Caco-2 (cell line): ENCODE measurements around the gene FIGLA. TPM values are rescaled to one million over a fixed set of nuclear protein-coding genes. Genes with fewer than 3 reads are reported as not detected.

Experiments used
- BruUV-seq: library from RNA; stranded (reverse); fragments of 400-500 nt; replicated peaks from 2 replicates; lab custom pipeline; 2021; lab: Mats Ljungman, UMichigan
- CTCF ChIA-PET: fragments of 300-600 bp; sonication (Branson Sonifier 250); formaldehyde crosslinking; loops from one replicate; lab custom pipeline; 2022; ENCODE audit warnings: antibody characterized with exemption; lab: Charles Lee
- POLR2A ChIA-PET: fragments of 300-600 bp; sonication (Branson Sonifier 250); formaldehyde crosslinking; loops from one replicate; lab custom pipeline; 2022; ENCODE audit warnings: antibody characterized with exemption; lab: Charles Lee
- DNase-seq, 2 experiments: peaks; one replicate each; pipeline versions ENCODE4 v3.0.0 to v3.0.0-alpha.2; 2020 to 2022
- H3K27me3 ChIP-seq: replicated peaks from 2 replicates; pipeline ENCODE4 v1.6.0; 2011; ENCODE audit warnings: low read length; ENCODE audit not compliant: control insufficient read depth, insufficient read depth
- H3K36me3 ChIP-seq: 2 replicates; pipeline ENCODE4 v1.5.1; 2011; ENCODE audit warnings: low read length; ENCODE audit not compliant: control insufficient read depth, insufficient read depth
- H3K4me1 ChIP-seq: fragments of 250-450 bp; sonication (Bioruptor Pico); 2 replicates; pipeline ENCODE4 v1.5.1; 2020; ENCODE audit warnings: mild to moderate bottlenecking
- H3K4me3 ChIP-seq: 2 replicates; pipeline ENCODE4 v1.5.1; 2011; ENCODE audit warnings: low read depth, mild to moderate bottlenecking, control low read depth, low read length
- H3K9me3 ChIP-seq: fragments of 250-450 bp; sonication (Bioruptor Pico); 2 replicates; pipeline ENCODE4 v1.5.1; 2020; ENCODE audit warnings: mild to moderate bottlenecking, moderate library complexity
- H3K27ac Mint-ChIP-seq: one replicate; pipeline ENCODE4 v1.8.0; 2022; ENCODE audit warnings: mixed read lengths; ENCODE audit not compliant: unreplicated experiment
- H3K27me3 Mint-ChIP-seq: one replicate; pipeline ENCODE4 v1.8.0; 2022; ENCODE audit warnings: mixed read lengths; ENCODE audit not compliant: insufficient read depth, unreplicated experiment
- H3K36me3 Mint-ChIP-seq: one replicate; pipeline ENCODE4 v1.8.0; 2022; ENCODE audit warnings: mild to moderate bottlenecking, mixed read lengths; ENCODE audit not compliant: insufficient read depth, unreplicated experiment
- H3K4me1 Mint-ChIP-seq: one replicate; pipeline ENCODE4 v1.8.0; 2022; ENCODE audit warnings: low read depth, mixed read lengths; ENCODE audit not compliant: unreplicated experiment
- H3K4me3 Mint-ChIP-seq: one replicate; pipeline ENCODE4 v1.8.0; 2022; ENCODE audit warnings: mild to moderate bottlenecking, moderate library complexity, mixed read lengths; ENCODE audit not compliant: unreplicated experiment
- H3K9me3 Mint-ChIP-seq: one replicate; pipeline ENCODE4 v1.8.0; 2022; ENCODE audit warnings: mixed read lengths; ENCODE audit not compliant: unreplicated experiment
- intact Hi-C: fragments of 100-400 bp; cut with micrococcal nuclease; formaldehyde crosslinking; loops from one replicate; pipeline ENCODE4 v1.10.0; 2022; ENCODE audit not compliant: unreplicated experiment
- total RNA-seq: library from RNA; stranded (reverse); gene quantifications from 2 replicates; pipeline ENCODE4 v1.2.3, GENCODE V29; 2022
- TF ChIP-seq, protein P1 (sequence below), 2 experiments: fragments of 200-600 bp in 1 of 2; IDR thresholded peaks; 1 replicate in 1 of 2; 2 replicates in 1 of 2; pipeline versions ENCODE4 v1.5.1 to v1.8.0; 2011 to 2022; ENCODE audit warnings: antibody characterized with exemption in 1 of 2, control low read depth in 1 of 2, inconsistent platforms in 1 of 2, low read depth in 1 of 2, low read length in 1 of 2, mild to moderate bottlenecking in 1 of 2, moderate library complexity in 1 of 2; ENCODE audit not compliant: insufficient read depth in 1 of 2, severe bottlenecking in 1 of 2, unreplicated experiment in 1 of 2

The FIGLA gene
- total RNA-seq, 1 experiment from 2014 or later = not detected

DNA sequence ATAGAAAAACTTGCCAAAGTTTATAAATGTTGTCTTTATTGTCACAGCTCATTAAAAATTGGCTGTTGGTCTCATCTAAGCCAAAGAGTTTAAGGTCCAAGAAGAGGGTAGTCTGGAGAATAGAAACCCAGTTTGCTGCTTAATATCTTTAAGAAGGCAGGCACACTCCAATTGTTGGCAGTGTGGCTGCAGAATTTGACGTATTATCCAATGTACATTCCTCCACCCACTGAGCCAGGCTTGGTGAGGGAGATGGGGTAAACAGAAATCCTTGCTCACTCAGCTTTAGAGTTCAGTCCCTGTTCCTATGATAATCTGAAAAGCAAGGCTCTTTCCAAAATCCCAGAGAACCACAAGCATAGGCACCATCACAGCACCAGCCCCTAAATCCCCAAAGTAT, 11.8 kb downstream of the FIGLA start:
- H3K27me3 Mint-ChIP-seq = peaks cover 28% of the 10 kb centered on the region
- H3K4me3 ChIP-seq = no peak overlapping the region
- H3K36me3 Mint-ChIP-seq = no peaks in the 10 kb centered on the region
- peaks cover 7% of the 10 kb centered on the region for H3K9me3 Mint-ChIP-seq
- no peaks in the 10 kb centered on the region for H3K4me1 Mint-ChIP-seq
- ChIA-PET CTCF (no interaction called here), POLR2A (no interaction called here)
- peaks cover 1% of the 10 kb centered on the region; the same call in 1 of the 2 replicates for H3K27me3 ChIP-seq
- H3K36me3 ChIP-seq = no peaks in the 10 kb centered on the region
- no TSS peak for BruUV-seq
- TF ChIP-seq, protein P1, sequence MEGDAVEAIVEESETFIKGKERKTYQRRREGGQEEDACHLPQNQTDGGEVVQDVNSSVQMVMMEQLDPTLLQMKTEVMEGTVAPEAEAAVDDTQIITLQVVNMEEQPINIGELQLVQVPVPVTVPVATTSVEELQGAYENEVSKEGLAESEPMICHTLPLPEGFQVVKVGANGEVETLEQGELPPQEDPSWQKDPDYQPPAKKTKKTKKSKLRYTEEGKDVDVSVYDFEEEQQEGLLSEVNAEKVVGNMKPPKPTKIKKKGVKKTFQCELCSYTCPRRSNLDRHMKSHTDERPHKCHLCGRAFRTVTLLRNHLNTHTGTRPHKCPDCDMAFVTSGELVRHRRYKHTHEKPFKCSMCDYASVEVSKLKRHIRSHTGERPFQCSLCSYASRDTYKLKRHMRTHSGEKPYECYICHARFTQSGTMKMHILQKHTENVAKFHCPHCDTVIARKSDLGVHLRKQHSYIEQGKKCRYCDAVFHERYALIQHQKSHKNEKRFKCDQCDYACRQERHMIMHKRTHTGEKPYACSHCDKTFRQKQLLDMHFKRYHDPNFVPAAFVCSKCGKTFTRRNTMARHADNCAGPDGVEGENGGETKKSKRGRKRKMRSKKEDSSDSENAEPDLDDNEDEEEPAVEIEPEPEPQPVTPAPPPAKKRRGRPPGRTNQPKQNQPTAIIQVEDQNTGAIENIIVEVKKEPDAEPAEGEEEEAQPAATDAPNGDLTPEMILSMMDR (IDR thresholded peaks at IDR 0.05; ENCODE audit: insufficient read depth in 1 of 2, low read depth in 1 of 2, low read length in 1 of 2, severe bottlenecking in 1 of 2, unreplicated experiment in 1 of 2) = no peak
- no peak overlapping the region for H3K27ac Mint-ChIP-seq
- no peak for DNase-seq
- no peaks in the 10 kb centered on the region for H3K9me3 ChIP-seq
- intact Hi-C loops = no loop called here
- H3K4me3 Mint-ChIP-seq = no peak overlapping the region
- H3K4me1 ChIP-seq = no peaks in the 10 kb centered on the region

DNA sequence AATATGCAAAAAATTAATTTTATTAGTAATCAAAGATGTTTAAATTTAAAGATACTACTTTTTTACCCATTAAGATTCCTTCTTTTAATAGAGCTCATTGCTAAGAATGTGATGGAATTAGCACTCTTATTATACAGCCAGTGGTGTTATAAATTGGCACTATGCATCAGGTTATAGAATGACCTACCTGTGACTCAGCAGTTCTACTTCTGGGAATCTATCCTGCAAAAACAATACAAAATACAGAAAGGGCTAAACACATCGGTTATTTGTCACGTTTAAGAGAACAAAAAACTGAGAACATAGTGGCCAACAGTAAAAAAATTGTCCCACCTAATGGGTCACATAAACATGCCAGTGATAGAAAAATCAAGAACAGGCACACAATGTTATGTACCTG, 13.0 kb downstream of the FIGLA start:
- H3K4me1 ChIP-seq = no peaks in the 10 kb centered on the region
- H3K27me3 ChIP-seq = peaks cover 1% of the 10 kb centered on the region; the same call in 1 of the 2 replicates
- no peaks in the 10 kb centered on the region for H3K36me3 ChIP-seq
- H3K4me3 ChIP-seq = no peak overlapping the region
- CTCF ChIA-PET = no interaction called here
- POLR2A ChIA-PET = no interaction called here
- intact Hi-C loops = no loop called here
- no peaks in the 10 kb centered on the region for H3K9me3 ChIP-seq
- Mint-ChIP-seq H3K27me3 (peaks cover 29% of the 10 kb centered on the region), H3K4me1 (no peaks in the 10 kb centered on the region), H3K36me3 (no peaks in the 10 kb centered on the region), H3K9me3 (peaks cover 7% of the 10 kb centered on the region), H3K4me3 (no peak overlapping the region), H3K27ac (no peak overlapping the region)
- BruUV-seq = no TSS peak
- DNase-seq = no peak
- TF ChIP-seq, protein P1 (IDR thresholded peaks at IDR 0.05; ENCODE audit: insufficient read depth in 1 of 2, low read depth in 1 of 2, low read length in 1 of 2, severe bottlenecking in 1 of 2, unreplicated experiment in 1 of 2) = no peak

DNA sequence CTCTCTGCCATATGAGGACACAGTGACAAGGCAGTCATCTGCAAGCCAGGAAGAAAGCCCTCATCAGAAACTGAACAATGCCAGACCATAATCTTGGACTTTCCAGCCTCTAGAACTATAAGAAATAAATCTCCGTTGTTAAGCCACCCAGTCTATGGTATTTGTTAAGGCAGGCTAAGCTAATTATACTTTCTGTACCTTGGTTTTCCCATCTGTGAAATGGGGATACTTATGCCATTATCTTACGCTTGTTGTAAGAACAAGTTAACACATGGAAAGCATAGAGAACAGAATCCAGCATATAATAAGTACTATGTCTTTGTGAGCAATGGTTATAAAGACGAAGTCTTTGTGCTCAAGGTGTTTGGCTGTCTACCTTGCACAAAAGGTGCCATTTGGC, 14.2 kb downstream of the FIGLA start:
- no peak overlapping the region for H3K27ac Mint-ChIP-seq
- POLR2A ChIA-PET = no interaction called here
- H3K36me3 ChIP-seq = no peaks in the 10 kb centered on the region
- H3K4me1 ChIP-seq = no peaks in the 10 kb centered on the region
- DNase-seq = no peak
- H3K4me3 ChIP-seq = no peak overlapping the region
- H3K9me3 Mint-ChIP-seq = peaks cover 7% of the 10 kb centered on the region
- no peaks in the 10 kb centered on the region for H3K4me1 Mint-ChIP-seq
- no peak overlapping the region for H3K4me3 Mint-ChIP-seq
- intact Hi-C loops = no loop called here
- no peaks in the 10 kb centered on the region for H3K36me3 Mint-ChIP-seq
- TF ChIP-seq, protein P1 (IDR thresholded peaks at IDR 0.05; ENCODE audit: insufficient read depth in 1 of 2, low read depth in 1 of 2, low read length in 1 of 2, severe bottlenecking in 1 of 2, unreplicated experiment in 1 of 2) = no peak
- no TSS peak for BruUV-seq
- peaks cover 1% of the 10 kb centered on the region; the same call in 1 of the 2 replicates for H3K27me3 ChIP-seq
- H3K9me3 ChIP-seq = no peaks in the 10 kb centered on the region
- CTCF ChIA-PET = no interaction called here
- H3K27me3 Mint-ChIP-seq = peaks cover 29% of the 10 kb centered on the region
